Measurements from ENCODE around the gene USP1. TPM values are rescaled to one million over a fixed set of nuclear protein-coding genes. Genes with fewer than 3 reads are reported as not detected.

USP1 gene, protein sequence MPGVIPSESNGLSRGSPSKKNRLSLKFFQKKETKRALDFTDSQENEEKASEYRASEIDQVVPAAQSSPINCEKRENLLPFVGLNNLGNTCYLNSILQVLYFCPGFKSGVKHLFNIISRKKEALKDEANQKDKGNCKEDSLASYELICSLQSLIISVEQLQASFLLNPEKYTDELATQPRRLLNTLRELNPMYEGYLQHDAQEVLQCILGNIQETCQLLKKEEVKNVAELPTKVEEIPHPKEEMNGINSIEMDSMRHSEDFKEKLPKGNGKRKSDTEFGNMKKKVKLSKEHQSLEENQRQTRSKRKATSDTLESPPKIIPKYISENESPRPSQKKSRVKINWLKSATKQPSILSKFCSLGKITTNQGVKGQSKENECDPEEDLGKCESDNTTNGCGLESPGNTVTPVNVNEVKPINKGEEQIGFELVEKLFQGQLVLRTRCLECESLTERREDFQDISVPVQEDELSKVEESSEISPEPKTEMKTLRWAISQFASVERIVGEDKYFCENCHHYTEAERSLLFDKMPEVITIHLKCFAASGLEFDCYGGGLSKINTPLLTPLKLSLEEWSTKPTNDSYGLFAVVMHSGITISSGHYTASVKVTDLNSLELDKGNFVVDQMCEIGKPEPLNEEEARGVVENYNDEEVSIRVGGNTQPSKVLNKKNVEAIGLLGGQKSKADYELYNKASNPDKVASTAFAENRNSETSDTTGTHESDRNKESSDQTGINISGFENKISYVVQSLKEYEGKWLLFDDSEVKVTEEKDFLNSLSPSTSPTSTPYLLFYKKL
- 26.3 and 38.6 TPM in 2 replicates for total RNA-seq

DNA sequence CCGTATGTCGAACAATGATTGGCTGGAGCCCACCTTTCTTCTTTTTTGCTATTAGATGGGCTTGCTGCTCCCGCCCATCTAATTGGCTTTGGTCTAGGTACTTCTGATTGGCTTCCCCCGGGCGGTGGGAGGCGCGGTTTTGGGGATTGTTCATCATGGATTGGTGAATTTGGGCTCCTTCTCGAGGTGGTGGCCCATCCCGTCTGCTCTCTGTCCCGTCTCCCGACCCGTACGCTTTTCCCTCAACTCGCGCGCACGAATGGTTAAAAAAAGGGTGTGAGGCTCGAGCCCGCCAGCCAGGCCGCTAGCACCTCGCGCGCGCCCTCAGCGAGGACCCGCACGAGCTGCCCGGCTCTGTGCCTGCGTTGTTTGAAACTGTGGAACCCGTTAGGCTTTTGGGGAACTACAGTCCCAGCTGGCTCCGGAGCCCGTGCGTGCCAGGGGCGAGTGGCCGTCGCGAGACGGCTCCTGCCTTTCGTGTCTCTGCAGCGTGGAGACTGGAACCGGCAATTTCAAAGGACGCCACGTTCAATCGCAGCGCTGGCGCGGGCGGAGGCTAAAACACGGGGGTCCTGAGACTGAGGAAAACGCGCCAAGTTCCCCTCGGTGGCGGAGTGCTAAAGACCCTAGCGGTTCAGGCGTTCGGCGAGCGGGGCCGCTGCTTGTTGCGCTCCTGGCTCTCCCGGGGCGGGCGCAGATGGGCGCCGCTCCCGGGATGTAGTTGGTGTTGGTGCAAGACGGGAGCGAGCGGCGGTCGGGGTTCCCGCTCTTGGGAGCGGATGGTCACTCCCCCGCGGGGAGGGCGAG, at the start of gene USP1:
Gene USP1, plus strand, starts transcription at position 584 of the 807 bp plus-strand sequence. CDS start 2,819 bp downstream, outside the sequence.

Other genes starting within 250 kb of the USP1 start
- 0.34 and 0.50 TPM in 2 replicates for gene L1TD1, start 242.2 kb upstream of the USP1 start, total RNA-seq
- gene KANK4, start 117.6 kb upstream of the USP1 start, total RNA-seq = 0.68 and 4.2 TPM in 2 replicates
- not detected in 2 replicates for gene ANGPTL3, start 160.5 kb downstream of the USP1 start, total RNA-seq